HepG2 (cell line): ENCODE measurements around the gene CAVIN2. TPM values are rescaled to one million over a fixed set of nuclear protein-coding genes. Genes with fewer than 3 reads are reported as not detected.

Experiments used
- ARID2 ChIP-seq: sonication (generic); formaldehyde crosslinking; IDR thresholded peaks from 2 replicates; pipeline ENCODE4 v1.8.1; 2022; ENCODE audit warnings: mild to moderate bottlenecking, missing genetic modification reagents, borderline replicate concordance
- ATRX ChIP-seq: sonication (generic); formaldehyde crosslinking; IDR thresholded peaks from 2 replicates; pipeline ENCODE4 v1.4.0; 2020; ENCODE audit warnings: missing genetic modification reagents, borderline replicate concordance
- CBFB ChIP-seq: sonication (generic); formaldehyde crosslinking; IDR thresholded peaks from 2 replicates; pipeline ENCODE4 v1.4.0; 2020; ENCODE audit warnings: missing genetic modification reagents
- FOSL1 ChIP-seq: sonication (generic); formaldehyde crosslinking; IDR thresholded peaks from 2 replicates; pipeline ENCODE4 v1.9.0; 2021; ENCODE audit warnings: missing genetic modification reagents, borderline replicate concordance
- KDM5B ChIP-seq: sonication (generic); formaldehyde crosslinking; IDR thresholded peaks from 2 replicates; pipeline ENCODE4 v1.4.0; 2020; ENCODE audit warnings: missing genetic modification reagents, mild to moderate bottlenecking, borderline replicate concordance
- KMT2B ChIP-seq: IDR thresholded peaks from 2 replicates; pipeline ENCODE4 v1.6.1; 2016; ENCODE audit warnings: missing genetic modification reagents, missing compliant biosample characterization
- MAFG ChIP-seq: sonication (generic); formaldehyde crosslinking; IDR thresholded peaks from 2 replicates; pipeline ENCODE4 v1.5.1; 2020; ENCODE audit warnings: mild to moderate bottlenecking, missing genetic modification reagents
- MXD4 ChIP-seq: IDR thresholded peaks from 2 replicates; pipeline ENCODE4 v1.6.1; 2016; ENCODE audit warnings: mild to moderate bottlenecking, missing biosample characterization, missing genetic modification reagents
- NFIC ChIP-seq: IDR thresholded peaks from 2 replicates; pipeline ENCODE4 v1.6.1; 2012; ENCODE audit warnings: mild to moderate bottlenecking, low read length, inconsistent platforms
- NFKB2 ChIP-seq: sonication (generic); formaldehyde crosslinking; IDR thresholded peaks from 2 replicates; pipeline ENCODE4 v1.4.0; 2020; ENCODE audit warnings: missing genetic modification reagents, borderline replicate concordance
- RFXAP ChIP-seq: sonication (generic); formaldehyde crosslinking; IDR thresholded peaks from 2 replicates; pipeline ENCODE4 v1.4.0; 2020; ENCODE audit warnings: missing genetic modification reagents, borderline replicate concordance
- SCMH1 ChIP-seq: sonication (generic); formaldehyde crosslinking; IDR thresholded peaks from 2 replicates; pipeline ENCODE4 v1.9.0; 2021; ENCODE audit warnings: missing genetic modification reagents, mild to moderate bottlenecking, borderline replicate concordance
- SIN3B ChIP-seq: fragments of 150-350 bp; IDR thresholded peaks from 2 replicates; pipeline ENCODE4 v1.6.1; 2014; ENCODE audit warnings: low read length
- ZFP90 ChIP-seq: sonication (generic); formaldehyde crosslinking; IDR thresholded peaks from 2 replicates; pipeline ENCODE4 v1.8.0; 2022; ENCODE audit warnings: missing genetic modification reagents, mild to moderate bottlenecking, inconsistent platforms, borderline replicate concordance
- ZNF382 ChIP-seq: sonication (generic); formaldehyde crosslinking; IDR thresholded peaks from 2 replicates; pipeline ENCODE4 v1.5.0; 2020; ENCODE audit warnings: missing genetic modification reagents, mild to moderate bottlenecking, borderline replicate concordance
- polyA plus RNA-seq, 8 experiments: library from polyadenylated mRNA; depleted of rRNA in 3 of 8; stranded (reverse) in 7 of 8; unstranded in 1 of 8; fragments of >200 nt; fragmentation: Illumina TruSeq in 4 of 8; extraction: Trizol in 4 of 8; gene quantifications; 2 replicates each; pipeline versions ENCODE4 v1.2.1 to v1.2.3, GENCODE V29; 2011 to 2016; ENCODE audit warnings: low read depth in 4 of 8, missing spikeins in 1 of 8, mixed read lengths in 1 of 8; ENCODE audit not compliant: insufficient read depth in 1 of 8
- total RNA-seq, 5 experiments: library from RNA; depleted of rRNA; stranded (reverse); fragments of >200 nt; fragmentation: Illumina TruSeq; extraction: Trizol; gene quantifications; 2 replicates each; pipeline ENCODE4 v1.2.3, GENCODE V29; 2016; ENCODE audit warnings: low read depth in 1 of 5
- TF ChIP-seq, protein P1 (sequence below): sonication (generic); formaldehyde crosslinking; conservative IDR thresholded peaks from 2 replicates; pipeline ENCODE4 v1.8.0; 2022; ENCODE audit warnings: missing genetic modification reagents
- TF ChIP-seq, protein P2 (sequence below): sonication (generic); formaldehyde crosslinking; IDR thresholded peaks from 2 replicates; pipeline ENCODE4 v1.4.0; 2020; ENCODE audit warnings: missing genetic modification reagents, mild to moderate bottlenecking, borderline replicate concordance
- TF ChIP-seq, protein P3 (sequence below): sonication (generic); formaldehyde crosslinking; IDR thresholded peaks from 2 replicates; pipeline ENCODE4 v1.4.0; 2020; ENCODE audit warnings: missing genetic modification reagents
- TF ChIP-seq, protein P4 (sequence below): sonication (generic); formaldehyde crosslinking; IDR thresholded peaks from 2 replicates; pipeline ENCODE4 v1.4.0; 2020; ENCODE audit warnings: low read depth, mild to moderate bottlenecking, missing genetic modification reagents

CAVIN2 gene
- total and polyA plus RNA-seq, 2 of the 13 experiments (the other 11 are each of a cell fraction or from before 2014, with no cell fraction given), result 7.6 to 38.8 TPM

DNA sequence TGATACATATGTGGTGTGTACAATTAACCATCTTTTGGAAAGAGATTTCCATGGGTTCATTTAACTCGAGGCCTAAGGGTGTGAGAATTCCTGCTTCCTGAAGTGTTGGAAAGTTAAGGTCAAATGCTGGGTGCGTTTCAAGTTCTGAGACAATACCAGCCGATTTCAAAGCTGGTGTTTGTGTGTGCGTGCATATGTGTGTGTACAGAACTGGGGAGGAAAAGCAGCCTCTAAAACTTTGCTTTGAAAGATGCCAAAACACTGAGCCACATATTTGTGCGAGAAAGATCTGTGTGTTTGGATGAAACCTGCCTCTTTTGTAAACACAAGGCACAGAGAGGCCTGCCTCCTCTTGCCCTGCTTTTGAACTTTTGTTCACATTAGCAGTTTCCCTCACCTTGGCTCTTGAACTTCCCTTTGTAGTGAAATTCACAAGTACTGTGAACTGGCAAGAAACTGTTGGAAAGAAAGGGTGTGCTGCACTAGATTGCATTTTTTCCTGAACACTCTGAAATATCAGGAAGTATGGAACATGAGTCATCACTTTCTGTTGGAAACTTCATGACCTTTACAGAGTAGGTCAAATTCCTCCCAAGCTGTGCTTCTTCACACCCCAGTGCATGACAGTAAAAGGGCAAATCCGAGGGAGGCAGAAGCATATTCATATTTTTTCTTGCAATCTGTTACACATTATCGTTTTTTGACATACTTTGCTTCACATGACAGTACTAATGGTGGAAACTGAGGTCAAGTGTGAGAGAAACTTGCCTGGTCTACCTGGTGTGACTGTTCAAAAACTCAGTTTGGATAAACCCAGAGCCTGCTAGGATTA is 20.0 kb upstream of the CAVIN2 start (continued):
- no peak for TF ChIP-seq ATRX (CRISPR knock-in tag)
- TF ChIP-seq CBFB (CRISPR knock-in tag), result peak; percentile 85
- peak; percentile 69; the same call in 1 of the 2 replicates for TF ChIP-seq KMT2B (CRISPR knock-in tag)
- TF ChIP-seq RFXAP (CRISPR knock-in tag), result peak; percentile 88
- no peak for TF ChIP-seq ZNF382
- peak; percentile 98 for TF ChIP-seq NFIC
- peak; percentile 96 for TF ChIP-seq ARID2
- peak; percentile 97 for TF ChIP-seq MAFG (CRISPR knock-in tag)
- TF ChIP-seq, protein P1, sequence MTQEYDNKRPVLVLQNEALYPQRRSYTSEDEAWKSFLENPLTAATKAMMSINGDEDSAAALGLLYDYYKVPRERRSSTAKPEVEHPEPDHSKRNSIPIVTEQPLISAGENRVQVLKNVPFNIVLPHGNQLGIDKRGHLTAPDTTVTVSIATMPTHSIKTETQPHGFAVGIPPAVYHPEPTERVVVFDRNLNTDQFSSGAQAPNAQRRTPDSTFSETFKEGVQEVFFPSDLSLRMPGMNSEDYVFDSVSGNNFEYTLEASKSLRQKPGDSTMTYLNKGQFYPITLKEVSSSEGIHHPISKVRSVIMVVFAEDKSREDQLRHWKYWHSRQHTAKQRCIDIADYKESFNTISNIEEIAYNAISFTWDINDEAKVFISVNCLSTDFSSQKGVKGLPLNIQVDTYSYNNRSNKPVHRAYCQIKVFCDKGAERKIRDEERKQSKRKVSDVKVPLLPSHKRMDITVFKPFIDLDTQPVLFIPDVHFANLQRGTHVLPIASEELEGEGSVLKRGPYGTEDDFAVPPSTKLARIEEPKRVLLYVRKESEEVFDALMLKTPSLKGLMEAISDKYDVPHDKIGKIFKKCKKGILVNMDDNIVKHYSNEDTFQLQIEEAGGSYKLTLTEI (CRISPR knock-in tag), result no peak
- peak; percentile 95 for TF ChIP-seq ZFP90 (CRISPR knock-in tag)
- TF ChIP-seq, protein P2, sequence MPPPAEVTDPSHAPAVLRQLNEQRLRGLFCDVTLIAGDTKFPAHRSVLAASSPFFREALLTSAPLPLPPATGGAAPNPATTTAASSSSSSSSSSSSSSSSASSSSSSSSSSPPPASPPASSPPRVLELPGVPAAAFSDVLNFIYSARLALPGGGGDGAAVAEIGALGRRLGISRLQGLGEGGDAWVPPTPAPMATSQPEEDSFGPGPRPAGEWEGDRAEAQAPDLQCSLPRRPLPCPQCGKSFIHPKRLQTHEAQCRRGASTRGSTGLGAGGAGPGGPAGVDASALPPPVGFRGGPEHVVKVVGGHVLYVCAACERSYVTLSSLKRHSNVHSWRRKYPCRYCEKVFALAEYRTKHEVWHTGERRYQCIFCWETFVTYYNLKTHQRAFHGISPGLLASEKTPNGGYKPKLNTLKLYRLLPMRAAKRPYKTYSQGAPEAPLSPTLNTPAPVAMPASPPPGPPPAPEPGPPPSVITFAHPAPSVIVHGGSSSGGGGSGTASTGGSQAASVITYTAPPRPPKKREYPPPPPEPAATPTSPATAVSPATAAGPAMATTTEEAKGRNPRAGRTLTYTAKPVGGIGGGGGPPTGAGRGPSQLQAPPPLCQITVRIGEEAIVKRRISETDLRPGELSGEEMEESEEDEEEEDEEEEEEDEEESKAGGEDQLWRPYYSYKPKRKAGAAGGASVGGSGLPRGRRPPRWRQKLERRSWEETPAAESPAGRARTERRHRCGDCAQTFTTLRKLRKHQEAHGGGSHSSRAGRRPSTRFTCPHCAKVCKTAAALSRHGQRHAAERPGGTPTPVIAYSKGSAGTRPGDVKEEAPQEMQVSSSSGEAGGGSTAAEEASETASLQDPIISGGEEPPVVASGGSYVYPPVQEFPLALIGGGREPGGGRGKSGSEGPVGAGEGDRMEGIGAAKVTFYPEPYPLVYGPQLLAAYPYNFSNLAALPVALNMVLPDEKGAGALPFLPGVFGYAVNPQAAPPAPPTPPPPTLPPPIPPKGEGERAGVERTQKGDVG (CRISPR knock-in tag), result peak; percentile 88; the same call in 1 of the 2 replicates
- TF ChIP-seq SCMH1 (CRISPR knock-in tag), result no peak
- TF ChIP-seq MXD4 (CRISPR knock-in tag), result 0 out of 2 replicates have a peak, but pooled peaks have one; percentile 55
- no peak for TF ChIP-seq NFKB2 (CRISPR knock-in tag)
- TF ChIP-seq KDM5B (CRISPR knock-in tag), result no peak
- TF ChIP-seq SIN3B, result no peak
- TF ChIP-seq FOSL1 (CRISPR knock-in tag), result peak; percentile 97
- TF ChIP-seq, protein P3, sequence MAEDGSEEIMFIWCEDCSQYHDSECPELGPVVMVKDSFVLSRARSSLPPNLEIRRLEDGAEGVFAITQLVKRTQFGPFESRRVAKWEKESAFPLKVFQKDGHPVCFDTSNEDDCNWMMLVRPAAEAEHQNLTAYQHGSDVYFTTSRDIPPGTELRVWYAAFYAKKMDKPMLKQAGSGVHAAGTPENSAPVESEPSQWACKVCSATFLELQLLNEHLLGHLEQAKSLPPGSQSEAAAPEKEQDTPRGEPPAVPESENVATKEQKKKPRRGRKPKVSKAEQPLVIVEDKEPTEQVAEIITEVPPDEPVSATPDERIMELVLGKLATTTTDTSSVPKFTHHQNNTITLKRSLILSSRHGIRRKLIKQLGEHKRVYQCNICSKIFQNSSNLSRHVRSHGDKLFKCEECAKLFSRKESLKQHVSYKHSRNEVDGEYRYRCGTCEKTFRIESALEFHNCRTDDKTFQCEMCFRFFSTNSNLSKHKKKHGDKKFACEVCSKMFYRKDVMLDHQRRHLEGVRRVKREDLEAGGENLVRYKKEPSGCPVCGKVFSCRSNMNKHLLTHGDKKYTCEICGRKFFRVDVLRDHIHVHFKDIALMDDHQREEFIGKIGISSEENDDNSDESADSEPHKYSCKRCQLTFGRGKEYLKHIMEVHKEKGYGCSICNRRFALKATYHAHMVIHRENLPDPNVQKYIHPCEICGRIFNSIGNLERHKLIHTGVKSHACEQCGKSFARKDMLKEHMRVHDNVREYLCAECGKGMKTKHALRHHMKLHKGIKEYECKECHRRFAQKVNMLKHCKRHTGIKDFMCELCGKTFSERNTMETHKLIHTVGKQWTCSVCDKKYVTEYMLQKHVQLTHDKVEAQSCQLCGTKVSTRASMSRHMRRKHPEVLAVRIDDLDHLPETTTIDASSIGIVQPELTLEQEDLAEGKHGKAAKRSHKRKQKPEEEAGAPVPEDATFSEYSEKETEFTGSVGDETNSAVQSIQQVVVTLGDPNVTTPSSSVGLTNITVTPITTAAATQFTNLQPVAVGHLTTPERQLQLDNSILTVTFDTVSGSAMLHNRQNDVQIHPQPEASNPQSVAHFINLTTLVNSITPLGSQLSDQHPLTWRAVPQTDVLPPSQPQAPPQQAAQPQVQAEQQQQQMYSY, result no peak; the same call in 1 of the 2 replicates
- TF ChIP-seq, protein P4, sequence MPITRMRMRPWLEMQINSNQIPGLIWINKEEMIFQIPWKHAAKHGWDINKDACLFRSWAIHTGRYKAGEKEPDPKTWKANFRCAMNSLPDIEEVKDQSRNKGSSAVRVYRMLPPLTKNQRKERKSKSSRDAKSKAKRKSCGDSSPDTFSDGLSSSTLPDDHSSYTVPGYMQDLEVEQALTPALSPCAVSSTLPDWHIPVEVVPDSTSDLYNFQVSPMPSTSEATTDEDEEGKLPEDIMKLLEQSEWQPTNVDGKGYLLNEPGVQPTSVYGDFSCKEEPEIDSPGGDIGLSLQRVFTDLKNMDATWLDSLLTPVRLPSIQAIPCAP (CRISPR knock-in tag), result no peak; the same call in 1 of the 2 replicates
